K562 (cell line): ENCODE data around the gene CCL11.

Experiments used
- SIN3A ChIP-seq, 2 experiments: fragments of 150-350 bp in 1 of 2; IDR thresholded peaks; 2 replicates each; pipeline ENCODE4 v1.6.1; 2011 to 2016; ENCODE audit warnings: borderline replicate concordance in 2 of 2, low read depth in 2 of 2, low read length in 2 of 2, mild to moderate bottlenecking in 2 of 2, moderate library complexity in 2 of 2; ENCODE audit not compliant: control insufficient read depth in 1 of 2
- TBL1XR1 ChIP-seq, 2 experiments: IDR thresholded peaks; 2 replicates each; pipeline ENCODE4 v1.6.1; 2012; ENCODE audit warnings: improper control_type of control experiment in 2 of 2, low read length in 2 of 2, mild to moderate bottlenecking in 1 of 2
- THAP7 ChIP-seq: fragments of 250-450 bp; sonication (Bioruptor Pico); IDR thresholded peaks from 2 replicates; pipeline ENCODE4 v1.5.0; 2021
- TF ChIP-seq, protein P1 (sequence below): sonication (generic); formaldehyde crosslinking; IDR thresholded peaks from 2 replicates; pipeline ENCODE4 v1.8.0; 2022; ENCODE audit warnings: missing genetic modification reagents, mild to moderate bottlenecking, moderate library complexity, borderline replicate concordance
- TF ChIP-seq, protein P2 (sequence below), 3 experiments: IDR thresholded peaks in 2 of 3; conservative IDR thresholded peaks in 1 of 3; 2 replicates each; pipeline ENCODE4 v1.5.1; 2011 to 2012; ENCODE audit warnings: low read length in 3 of 3, mild to moderate bottlenecking in 3 of 3, control low read depth in 2 of 3, improper control_type of control experiment in 1 of 3, inconsistent platforms in 1 of 3, low read depth in 1 of 3, mixed read lengths in 1 of 3, moderate library complexity in 1 of 3; ENCODE audit not compliant: insufficient read depth in 2 of 3
- TF ChIP-seq, protein P3 (sequence below): fragments of 250-450 bp; sonication (Bioruptor Pico); IDR thresholded peaks from 2 replicates; pipeline ENCODE4 v1.8.0; 2021; ENCODE audit warnings: borderline replicate concordance, mild to moderate bottlenecking, moderate library complexity; ENCODE audit not compliant: poor library complexity, severe bottlenecking

GRCh38 chr17:34252095-34252443 is 33.5 kb upstream of the CCL11 start:
- TF ChIP-seq TBL1XR1 (IDR thresholded peaks at IDR 0.05; ENCODE audit: low read length in 2 of 2) (no peak), SIN3A (IDR thresholded peaks at IDR 0.05; ENCODE audit: borderline replicate concordance in 2 of 2, control insufficient read depth in 1 of 2, low read depth in 2 of 2, low read length in 2 of 2) (no peak), THAP7 (CRISPR knock-in tag) (no peak)
- TF ChIP-seq, protein P1, sequence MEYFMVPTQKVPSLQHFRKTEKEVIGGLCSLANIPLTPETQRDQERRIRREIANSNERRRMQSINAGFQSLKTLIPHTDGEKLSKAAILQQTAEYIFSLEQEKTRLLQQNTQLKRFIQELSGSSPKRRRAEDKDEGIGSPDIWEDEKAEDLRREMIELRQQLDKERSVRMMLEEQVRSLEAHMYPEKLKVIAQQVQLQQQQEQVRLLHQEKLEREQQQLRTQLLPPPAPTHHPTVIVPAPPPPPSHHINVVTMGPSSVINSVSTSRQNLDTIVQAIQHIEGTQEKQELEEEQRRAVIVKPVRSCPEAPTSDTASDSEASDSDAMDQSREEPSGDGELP (CRISPR knock-in tag), result no peak
- TF ChIP-seq, protein P2, sequence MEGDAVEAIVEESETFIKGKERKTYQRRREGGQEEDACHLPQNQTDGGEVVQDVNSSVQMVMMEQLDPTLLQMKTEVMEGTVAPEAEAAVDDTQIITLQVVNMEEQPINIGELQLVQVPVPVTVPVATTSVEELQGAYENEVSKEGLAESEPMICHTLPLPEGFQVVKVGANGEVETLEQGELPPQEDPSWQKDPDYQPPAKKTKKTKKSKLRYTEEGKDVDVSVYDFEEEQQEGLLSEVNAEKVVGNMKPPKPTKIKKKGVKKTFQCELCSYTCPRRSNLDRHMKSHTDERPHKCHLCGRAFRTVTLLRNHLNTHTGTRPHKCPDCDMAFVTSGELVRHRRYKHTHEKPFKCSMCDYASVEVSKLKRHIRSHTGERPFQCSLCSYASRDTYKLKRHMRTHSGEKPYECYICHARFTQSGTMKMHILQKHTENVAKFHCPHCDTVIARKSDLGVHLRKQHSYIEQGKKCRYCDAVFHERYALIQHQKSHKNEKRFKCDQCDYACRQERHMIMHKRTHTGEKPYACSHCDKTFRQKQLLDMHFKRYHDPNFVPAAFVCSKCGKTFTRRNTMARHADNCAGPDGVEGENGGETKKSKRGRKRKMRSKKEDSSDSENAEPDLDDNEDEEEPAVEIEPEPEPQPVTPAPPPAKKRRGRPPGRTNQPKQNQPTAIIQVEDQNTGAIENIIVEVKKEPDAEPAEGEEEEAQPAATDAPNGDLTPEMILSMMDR (IDR thresholded peaks at IDR 0.05 in 2 of 3, conservative IDR thresholded peaks at IDR 0.05 in 1 of 3; ENCODE audit: insufficient read depth in 2 of 3, low read depth in 1 of 3, low read length in 3 of 3), result no peak
- TF ChIP-seq, protein P3, sequence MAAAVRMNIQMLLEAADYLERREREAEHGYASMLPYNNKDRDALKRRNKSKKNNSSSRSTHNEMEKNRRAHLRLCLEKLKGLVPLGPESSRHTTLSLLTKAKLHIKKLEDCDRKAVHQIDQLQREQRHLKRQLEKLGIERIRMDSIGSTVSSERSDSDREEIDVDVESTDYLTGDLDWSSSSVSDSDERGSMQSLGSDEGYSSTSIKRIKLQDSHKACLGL (CRISPR knock-in tag), result no peak
